ENCODE measurements around the gene TDG. TPM values are rescaled to one million over a fixed set of nuclear protein-coding genes. Genes with fewer than 3 reads are reported as not detected.
A peak's percentile ranks its signal among the peaks of the same experiment; 100 is the strongest.

Gene TDG
- 10 to 100 TPM in 2 of 4 donors, 1 to 10 TPM in 2; 5.1 to 17.5 (median 9.0) TPM for total RNA-seq

- Histone ChIP-seq H3K27me3 (no peaks in the 10 kb centered on the region), H3K27ac (peak within 1 kb of the TSS; percentile 90 to 97 (median 95)), H3K36me3 (no peaks in the 10 kb centered on the region), H3K4me1 (peaks cover 33 to 46% of the 10 kb centered on the region in 2 donors), H3K9me3 (no peaks in the 10 kb centered on the region), H3K4me3 (peak within 1 kb of the TSS; percentile 74 to 97 (median 88))
- in situ Hi-C loops (cut with MboI; ENCODE audit: low sequenced_read_pairs in 4 of 4): loop anchor here in 2 of 4 donors (10.0 to 25.0 kb wide), 2 partner anchors 99 to 1146 kb away; partner anchors contain the start of genes HCFC2 (in 1 of the 2) and WASHC4 (in 1 of the 2)
- TF ChIP-seq POLR2A (IDR thresholded peaks at IDR 0.05) (peak; percentile 86 to 88), CTCF (IDR thresholded peaks at IDR 0.05 in 4 of 5, conservative IDR thresholded peaks at IDR 0.05 in 1 of 5) (peak in 4 of 5 experiments; percentile 26 to 43 (median 35))
- peak; percentile 98 to 99 for DNase-seq
- intact Hi-C loops (cut with DNase I; ENCODE audit: low total_unique reads): loop anchor here (1.0 to 5.0 kb wide), 7 partner anchors 9 to 321 kb away; partner anchors contain the start of genes HCFC2 and HSP90B1
- ATAC-seq: peak; percentile 99 to 100
Observed at GRCh38 chr12:103965590-103966504, at the start of gene TDG. Gene TDG (plus strand): TSS chr12:103965872. CDS start chr12:103966038, 166 bp downstream.

- no peak for ATAC-seq
- intact Hi-C loops (cut with DNase I; ENCODE audit: low total_unique reads): no loop called here
- H3K4me3 ChIP-seq: no peak overlapping the region
- H3K27ac ChIP-seq: no peak overlapping the region
- TF ChIP-seq POLR2A (IDR thresholded peaks at IDR 0.05) (no peak), CTCF (IDR thresholded peaks at IDR 0.05 in 4 of 5, conservative IDR thresholded peaks at IDR 0.05 in 1 of 5) (no peak)
- H3K4me1 ChIP-seq: no peaks in the 10 kb centered on the region
- H3K27me3 ChIP-seq: no peaks in the 10 kb centered on the region
- peaks cover 0 to 7% (median 0%) of the 10 kb centered on the region in 3 donors for H3K9me3 ChIP-seq
- in situ Hi-C loops (cut with MboI; ENCODE audit: low sequenced_read_pairs in 4 of 4): no loop called here
- H3K36me3 ChIP-seq: no peaks in the 10 kb centered on the region
- no peak for DNase-seq
Observed at GRCh38 chr12:103917873-103918272, 47.8 kb upstream of the TDG start.

GRCh38 chr12:103924761-103925641 is 40.7 kb upstream of the TDG start:
- Histone ChIP-seq H3K9me3 (no peaks in the 10 kb centered on the region), H3K27ac (peak overlapping the region in 1 of 4 donors; percentile 57), H3K27me3 (no peaks in the 10 kb centered on the region), H3K4me3 (no peak overlapping the region), H3K4me1 (peaks cover 22 to 26% of the 10 kb centered on the region in 2 donors), H3K36me3 (no peaks in the 10 kb centered on the region)
- in situ Hi-C loops (cut with MboI; ENCODE audit: low sequenced_read_pairs in 4 of 4) (loop anchor here in 2 of 4 donors (25.0 kb wide), 2 partner anchors 187 to 362 kb away; no protein-coding TSS in a partner anchor), intact Hi-C loops (cut with DNase I; ENCODE audit: low total_unique reads) (loop anchor here (5.0 kb wide), 2 partner anchors 362 to 1182 kb away; partner anchors contain the start of gene WASHC4)
- TF ChIP-seq POLR2A (IDR thresholded peaks at IDR 0.05) (no peak), CTCF (IDR thresholded peaks at IDR 0.05 in 4 of 5, conservative IDR thresholded peaks at IDR 0.05 in 1 of 5) (no peak)
- DNase-seq (peak; percentile 37 to 38), ATAC-seq (peak in 1 of 2 donors; percentile 7)

GRCh38 chr12:103928682-103929045 is 37.0 kb upstream of the TDG start:
- Histone ChIP-seq H3K4me1 (peaks cover 48 to 50% of the 10 kb centered on the region in 2 donors), H3K36me3 (peaks cover 0 to 19% of the 10 kb centered on the region in 2 donors), H3K9me3 (no peaks in the 10 kb centered on the region), H3K4me3 (peak overlapping the region; percentile 60 to 87 (median 75)), H3K27me3 (no peaks in the 10 kb centered on the region), H3K27ac (peak overlapping the region; percentile 87 to 97 (median 94))
- no peak for TF ChIP-seq CTCF (IDR thresholded peaks at IDR 0.05 in 4 of 5, conservative IDR thresholded peaks at IDR 0.05 in 1 of 5)
- no peak for TF ChIP-seq POLR2A (IDR thresholded peaks at IDR 0.05)
- in situ Hi-C loops (cut with MboI; ENCODE audit: low sequenced_read_pairs in 4 of 4) (loop anchor here in 2 of 4 donors (25.0 kb wide), 2 partner anchors 184 to 359 kb away; no protein-coding TSS in a partner anchor), intact Hi-C loops (cut with DNase I; ENCODE audit: low total_unique reads) (loop anchor here (2.0 to 5.0 kb wide), 3 partner anchors 158 to 1179 kb away; partner anchors contain the start of gene WASHC4)
- peak in 1 of 2 donors; percentile 20 for DNase-seq
- no peak for ATAC-seq

Data from gastrocnemius medialis (tissue), 4 donors.